ENCODE measurements around the gene DNAJC9. TPM values are rescaled to one million over a fixed set of nuclear protein-coding genes. Genes with fewer than 3 reads are reported as not detected.

DNAJC9 gene
- total RNA-seq, 4 donors from 2014 or later, result 7.2 to 10.0 (median 8.9) TPM

GRCh38 chr10:73281097-73281496 lies 34.0 kb upstream of the DNAJC9 start:
- ATAC-seq, result no peak
- Histone ChIP-seq H3K36me3 (no peaks in the 10 kb centered on the region), H3K4me3 (no peak overlapping the region), H3K27me3 (no peaks in the 10 kb centered on the region), H3K4me1 (no peaks in the 10 kb centered on the region), H3K9me3 (no peaks in the 10 kb centered on the region), H3K27ac (no peak overlapping the region)
- in situ Hi-C loops (cut with MboI; ENCODE audit: low sequenced_read_pairs in 4 of 4) (no loop called here), intact Hi-C loops (cut with DNase I; ENCODE audit: low total_unique reads) (no loop called here)
- no peak for TF ChIP-seq POLR2A (IDR thresholded peaks at IDR 0.05)
- TF ChIP-seq CTCF (IDR thresholded peaks at IDR 0.05 in 4 of 5, conservative IDR thresholded peaks at IDR 0.05 in 1 of 5), result no peak
- DNase-seq, result no peak

GRCh38 chr10:73264423-73264822 lies 17.4 kb upstream of the DNAJC9 start:
- H3K27me3 ChIP-seq, result no peaks in the 10 kb centered on the region
- H3K4me1 ChIP-seq, result no peaks in the 10 kb centered on the region
- TF ChIP-seq POLR2A (IDR thresholded peaks at IDR 0.05), result no peak
- no peak for TF ChIP-seq CTCF (IDR thresholded peaks at IDR 0.05 in 4 of 5, conservative IDR thresholded peaks at IDR 0.05 in 1 of 5)
- in situ Hi-C loops (cut with MboI; ENCODE audit: low sequenced_read_pairs in 4 of 4) (loop anchor here in 1 of 4 donors (25.0 kb wide), 1 partner anchor 373 kb away; the partner anchor contains the start of gene MYOZ1), intact Hi-C loops (cut with DNase I; ENCODE audit: low total_unique reads) (loop anchor here (10.0 kb wide), 1 partner anchor 380 kb away; the partner anchor contains the start of gene MYOZ1)
- no peaks in the 10 kb centered on the region for H3K36me3 ChIP-seq
- no peaks in the 10 kb centered on the region for H3K9me3 ChIP-seq
- DNase-seq (no peak), ATAC-seq (no peak)
- no peak overlapping the region for H3K4me3 ChIP-seq
- H3K27ac ChIP-seq, result no peak overlapping the region

- Histone ChIP-seq H3K4me3 (no peak overlapping the region), H3K9me3 (no peaks in the 10 kb centered on the region), H3K27me3 (no peaks in the 10 kb centered on the region), H3K27ac (no peak overlapping the region), H3K36me3 (no peaks in the 10 kb centered on the region), H3K4me1 (no peaks in the 10 kb centered on the region)
- intact Hi-C loops (cut with DNase I; ENCODE audit: low total_unique reads), result loop anchor here (10.0 kb wide), 1 partner anchor 381 kb away; the partner anchor contains the start of gene MYOZ1
- in situ Hi-C loops (cut with MboI; ENCODE audit: low sequenced_read_pairs in 4 of 4), result loop anchor here in 1 of 4 donors (25.0 kb wide), 1 partner anchor 373 kb away; the partner anchor contains the start of gene MYOZ1
- ATAC-seq (no peak), DNase-seq (no peak)
- no peak for TF ChIP-seq POLR2A (IDR thresholded peaks at IDR 0.05)
- peak in 4 of 5 experiments; percentile 16 to 46 (median 30) for TF ChIP-seq CTCF (IDR thresholded peaks at IDR 0.05 in 4 of 5, conservative IDR thresholded peaks at IDR 0.05 in 1 of 5)
Measured at GRCh38 chr10:73263693-73264347, 16.8 kb upstream of the DNAJC9 start.

GRCh38 chr10:73262880-73263555 lies 16.0 kb upstream of the DNAJC9 start:
- H3K27ac ChIP-seq, result no peak overlapping the region
- DNase-seq (no peak), ATAC-seq (no peak)
- intact Hi-C loops (cut with DNase I; ENCODE audit: low total_unique reads), result loop anchor here (10.0 kb wide), 1 partner anchor 382 kb away; the partner anchor contains the start of gene MYOZ1
- TF ChIP-seq POLR2A (IDR thresholded peaks at IDR 0.05) (no peak), CTCF (IDR thresholded peaks at IDR 0.05 in 4 of 5, conservative IDR thresholded peaks at IDR 0.05 in 1 of 5) (no peak)
- H3K36me3 ChIP-seq, result no peaks in the 10 kb centered on the region
- no peaks in the 10 kb centered on the region for H3K4me1 ChIP-seq
- no peak overlapping the region for H3K4me3 ChIP-seq
- no peaks in the 10 kb centered on the region for H3K27me3 ChIP-seq
- H3K9me3 ChIP-seq, result no peaks in the 10 kb centered on the region
- in situ Hi-C loops (cut with MboI; ENCODE audit: low sequenced_read_pairs in 4 of 4), result loop anchor here in 1 of 4 donors (25.0 kb wide), 1 partner anchor 374 kb away; the partner anchor contains the start of gene MYOZ1

All from gastrocnemius medialis (tissue), 4 donors.